Stimulated activated CD8-positive, alpha-beta memory T cell treated with anti-CD3 and anti-CD28 coated beads, Interleukin-4, amount 100 ng/mL, for 24 hours (primary cell): ENCODE measurements around the gene SMS.

Experiments
- DNase-seq: peaks from one replicate; pipeline ENCODE4 v3.0.0-alpha.2; 2020; ENCODE audit warnings: low read depth

Gene SMS

DNA sequence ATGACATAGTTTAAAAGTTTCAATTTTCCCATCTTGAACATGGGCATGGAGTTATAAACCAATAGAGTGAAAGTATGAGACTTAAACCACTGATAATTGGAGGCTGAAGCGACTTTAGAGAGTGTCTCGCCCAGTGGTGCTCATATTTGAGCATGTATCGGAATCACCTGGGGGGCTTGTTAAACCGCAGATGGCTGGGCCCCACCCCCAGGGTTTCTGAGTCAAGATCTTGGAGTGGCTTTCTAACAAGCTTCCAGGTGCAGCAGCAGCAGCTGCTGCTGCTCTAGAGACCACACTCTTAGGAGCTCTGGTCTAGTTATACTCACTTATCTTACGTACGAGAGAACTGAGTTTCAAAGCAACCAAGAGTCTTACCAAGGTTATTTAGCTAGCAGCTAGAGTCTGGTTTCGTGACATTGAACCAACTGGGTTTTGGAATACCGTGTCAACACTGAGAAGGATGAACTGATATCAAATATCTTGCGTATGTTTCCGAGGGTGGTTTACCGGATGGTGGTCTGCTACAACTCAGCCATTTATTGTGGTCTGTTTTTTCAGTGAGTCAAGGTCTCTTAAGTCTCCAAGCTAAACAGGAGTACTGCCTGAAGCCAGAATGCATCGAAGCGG lies 97.5 kb downstream of the SMS start:
- DNase-seq: no peak

DNA sequence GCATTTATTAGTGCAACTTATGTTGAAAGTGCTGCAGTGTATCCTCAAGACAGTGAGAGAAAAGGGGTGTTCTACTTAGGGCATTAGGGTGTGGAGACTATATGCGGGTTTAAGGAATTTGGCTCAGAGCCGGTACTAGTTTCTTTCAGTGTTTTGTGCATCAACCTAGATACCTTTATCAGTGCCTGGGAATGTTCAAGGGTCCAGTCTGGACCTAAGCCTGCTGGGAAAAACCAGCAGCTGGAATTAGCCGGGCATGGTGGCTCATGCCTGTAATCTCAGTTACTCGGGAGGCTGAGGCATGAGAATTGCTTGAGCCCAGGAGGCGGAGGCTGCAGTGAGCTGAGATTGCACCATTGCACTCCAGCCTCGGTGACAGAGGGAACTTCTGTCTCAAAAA lies 99.0 kb downstream of the SMS start:
- no peak for DNase-seq

DNA sequence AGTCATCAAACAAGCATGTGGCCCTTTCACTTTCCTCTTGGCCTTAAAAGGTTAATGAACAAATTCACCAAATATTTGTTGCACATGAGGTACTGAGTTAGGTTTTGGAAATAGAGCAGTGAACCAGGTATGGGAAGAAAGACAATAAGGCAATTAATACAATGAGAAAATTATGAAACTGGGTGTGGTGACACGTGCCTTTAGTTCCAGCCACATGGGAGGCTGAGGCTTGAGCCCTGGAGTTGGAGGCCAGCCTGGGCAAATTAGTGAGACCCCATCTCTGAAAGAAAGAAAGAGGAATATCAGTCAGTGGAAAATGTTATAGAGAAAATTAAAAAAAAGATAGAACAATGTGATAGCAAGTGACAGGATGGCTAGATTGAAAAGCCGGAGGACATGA lies 99.7 kb downstream of the SMS start:
- no peak for DNase-seq

DNA sequence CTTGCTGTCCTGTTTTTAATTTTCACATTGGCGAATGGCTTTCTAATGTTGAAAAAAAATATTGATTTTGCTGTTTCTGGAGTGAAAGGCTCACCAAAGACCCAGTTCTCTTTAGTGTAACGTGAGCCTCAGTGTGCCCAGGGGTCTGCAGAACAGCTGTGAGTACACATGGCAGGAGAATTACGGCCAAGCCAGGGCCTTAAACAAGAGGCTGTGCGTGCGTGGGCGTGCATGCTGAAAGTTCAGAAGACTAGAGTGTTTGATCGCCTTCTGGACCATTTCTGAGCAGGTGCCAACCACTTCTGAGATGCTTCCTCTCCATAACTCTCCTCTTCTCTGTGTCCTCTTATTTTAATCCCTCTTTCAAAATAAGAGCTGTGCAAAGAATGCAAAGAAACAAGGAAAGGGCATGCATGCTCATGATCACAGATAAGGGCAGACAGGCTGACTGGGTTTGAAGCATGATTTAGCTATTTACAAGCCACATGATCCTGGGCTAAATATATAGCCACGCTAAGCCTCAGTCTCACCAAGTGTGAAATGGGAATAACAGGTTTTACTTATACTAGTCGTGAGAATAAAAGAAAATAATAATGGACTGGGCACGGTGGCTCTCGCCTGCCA lies 101.5 kb downstream of the SMS start:
- no peak for DNase-seq

DNA sequence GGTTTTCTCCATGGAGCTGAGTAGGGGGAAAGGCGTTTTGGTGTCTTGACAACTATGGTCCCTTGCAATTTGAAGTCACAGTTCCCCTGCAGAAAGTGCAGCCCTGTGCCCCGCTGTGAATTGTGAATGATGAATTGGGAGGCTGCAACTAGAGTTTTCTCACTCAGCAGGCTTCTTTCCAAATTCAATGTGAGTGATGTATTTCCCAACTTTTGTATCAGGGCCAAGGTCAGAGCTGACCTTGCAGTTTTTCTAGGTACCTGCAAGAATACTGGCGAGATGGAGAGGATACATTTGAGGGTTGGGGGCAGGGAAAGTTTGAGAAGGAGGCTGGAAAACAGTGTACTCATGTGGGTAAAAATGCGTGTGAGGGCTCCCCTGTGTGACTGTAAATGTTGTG lies 103.4 kb downstream of the SMS start:
- DNase-seq: no peak
